Measurements from ENCODE around the gene INPP4B.

GRCh38 chr4:142100941-142101340, 745.2 kb downstream of the INPP4B start:
- TF ChIP-seq GABPA (IDR thresholded peaks at IDR 0.05; ENCODE audit: low read depth) (no peak), EP300 (IDR thresholded peaks at IDR 0.05; ENCODE audit: borderline replicate concordance in 1 of 2, low read depth in 1 of 2, low read length in 1 of 2) (no peak), TAF1 (IDR thresholded peaks at IDR 0.05; ENCODE audit: borderline replicate concordance, low read depth, low read length) (no peak)
- TF ChIP-seq, protein P1, sequence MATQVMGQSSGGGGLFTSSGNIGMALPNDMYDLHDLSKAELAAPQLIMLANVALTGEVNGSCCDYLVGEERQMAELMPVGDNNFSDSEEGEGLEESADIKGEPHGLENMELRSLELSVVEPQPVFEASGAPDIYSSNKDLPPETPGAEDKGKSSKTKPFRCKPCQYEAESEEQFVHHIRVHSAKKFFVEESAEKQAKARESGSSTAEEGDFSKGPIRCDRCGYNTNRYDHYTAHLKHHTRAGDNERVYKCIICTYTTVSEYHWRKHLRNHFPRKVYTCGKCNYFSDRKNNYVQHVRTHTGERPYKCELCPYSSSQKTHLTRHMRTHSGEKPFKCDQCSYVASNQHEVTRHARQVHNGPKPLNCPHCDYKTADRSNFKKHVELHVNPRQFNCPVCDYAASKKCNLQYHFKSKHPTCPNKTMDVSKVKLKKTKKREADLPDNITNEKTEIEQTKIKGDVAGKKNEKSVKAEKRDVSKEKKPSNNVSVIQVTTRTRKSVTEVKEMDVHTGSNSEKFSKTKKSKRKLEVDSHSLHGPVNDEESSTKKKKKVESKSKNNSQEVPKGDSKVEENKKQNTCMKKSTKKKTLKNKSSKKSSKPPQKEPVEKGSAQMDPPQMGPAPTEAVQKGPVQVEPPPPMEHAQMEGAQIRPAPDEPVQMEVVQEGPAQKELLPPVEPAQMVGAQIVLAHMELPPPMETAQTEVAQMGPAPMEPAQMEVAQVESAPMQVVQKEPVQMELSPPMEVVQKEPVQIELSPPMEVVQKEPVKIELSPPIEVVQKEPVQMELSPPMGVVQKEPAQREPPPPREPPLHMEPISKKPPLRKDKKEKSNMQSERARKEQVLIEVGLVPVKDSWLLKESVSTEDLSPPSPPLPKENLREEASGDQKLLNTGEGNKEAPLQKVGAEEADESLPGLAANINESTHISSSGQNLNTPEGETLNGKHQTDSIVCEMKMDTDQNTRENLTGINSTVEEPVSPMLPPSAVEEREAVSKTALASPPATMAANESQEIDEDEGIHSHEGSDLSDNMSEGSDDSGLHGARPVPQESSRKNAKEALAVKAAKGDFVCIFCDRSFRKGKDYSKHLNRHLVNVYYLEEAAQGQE (IDR thresholded peaks at IDR 0.05; ENCODE audit: low read depth, low read length), result no peak
- TF ChIP-seq, protein P2, sequence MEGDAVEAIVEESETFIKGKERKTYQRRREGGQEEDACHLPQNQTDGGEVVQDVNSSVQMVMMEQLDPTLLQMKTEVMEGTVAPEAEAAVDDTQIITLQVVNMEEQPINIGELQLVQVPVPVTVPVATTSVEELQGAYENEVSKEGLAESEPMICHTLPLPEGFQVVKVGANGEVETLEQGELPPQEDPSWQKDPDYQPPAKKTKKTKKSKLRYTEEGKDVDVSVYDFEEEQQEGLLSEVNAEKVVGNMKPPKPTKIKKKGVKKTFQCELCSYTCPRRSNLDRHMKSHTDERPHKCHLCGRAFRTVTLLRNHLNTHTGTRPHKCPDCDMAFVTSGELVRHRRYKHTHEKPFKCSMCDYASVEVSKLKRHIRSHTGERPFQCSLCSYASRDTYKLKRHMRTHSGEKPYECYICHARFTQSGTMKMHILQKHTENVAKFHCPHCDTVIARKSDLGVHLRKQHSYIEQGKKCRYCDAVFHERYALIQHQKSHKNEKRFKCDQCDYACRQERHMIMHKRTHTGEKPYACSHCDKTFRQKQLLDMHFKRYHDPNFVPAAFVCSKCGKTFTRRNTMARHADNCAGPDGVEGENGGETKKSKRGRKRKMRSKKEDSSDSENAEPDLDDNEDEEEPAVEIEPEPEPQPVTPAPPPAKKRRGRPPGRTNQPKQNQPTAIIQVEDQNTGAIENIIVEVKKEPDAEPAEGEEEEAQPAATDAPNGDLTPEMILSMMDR (IDR thresholded peaks at IDR 0.05), result no peak
